Activated CD4-positive, alpha-beta memory T cell treated with anti-CD3 and anti-CD28 coated beads, Interleukin-2, amount 10 ng/mL, durations not matched to agents 7 days and 5 days (primary cell): Measurements from ENCODE around the gene RNF130. TPM values are rescaled to one million over a fixed set of nuclear protein-coding genes. Genes with fewer than 3 reads are reported as not detected.

Source experiments
- CTCF ChIA-PET: fragments of 350-600 bp; sonication (Branson Sonifier 250); formaldehyde crosslinking; loops from one replicate; lab custom pipeline; 2021; ENCODE audit warnings: antibody characterized with exemption, inconsistent platforms; lab: Charles Lee
- POLR2A ChIA-PET: fragments of 350-600 bp; sonication (Branson Sonifier 250); formaldehyde crosslinking; loops from one replicate; lab custom pipeline; 2021; ENCODE audit warnings: antibody characterized with exemption; lab: Charles Lee
- DNase-seq: peaks from one replicate; pipeline ENCODE4 v3.0.0-alpha.2; 2020
- H3K27ac Mint-ChIP-seq: one replicate; pipeline ENCODE4 v1.8.0; 2021; ENCODE audit warnings: mild to moderate bottlenecking, mixed read lengths
- H3K27me3 Mint-ChIP-seq: one replicate; pipeline ENCODE4 v1.8.0; 2021; ENCODE audit warnings: mixed read lengths
- H3K36me3 Mint-ChIP-seq: one replicate; pipeline ENCODE4 v1.8.0; 2021; ENCODE audit warnings: low read depth, mixed read lengths
- H3K4me1 Mint-ChIP-seq: one replicate; pipeline ENCODE4 v1.8.0; 2021; ENCODE audit warnings: mixed read lengths
- H3K4me3 Mint-ChIP-seq: one replicate; pipeline ENCODE4 v1.8.0; 2021; ENCODE audit warnings: mild to moderate bottlenecking, mixed read lengths
- H3K9me3 Mint-ChIP-seq: one replicate; pipeline ENCODE4 v1.8.0; 2021; ENCODE audit warnings: mixed read lengths
- total RNA-seq, 2 experiments: library from RNA; stranded (reverse); gene quantifications; one replicate each; pipeline ENCODE4 v1.2.3, GENCODE V29; 2021

RNF130 gene
- total RNA-seq, 2 experiments from 2014 or later: 2.9 to 3.4 TPM

DNA sequence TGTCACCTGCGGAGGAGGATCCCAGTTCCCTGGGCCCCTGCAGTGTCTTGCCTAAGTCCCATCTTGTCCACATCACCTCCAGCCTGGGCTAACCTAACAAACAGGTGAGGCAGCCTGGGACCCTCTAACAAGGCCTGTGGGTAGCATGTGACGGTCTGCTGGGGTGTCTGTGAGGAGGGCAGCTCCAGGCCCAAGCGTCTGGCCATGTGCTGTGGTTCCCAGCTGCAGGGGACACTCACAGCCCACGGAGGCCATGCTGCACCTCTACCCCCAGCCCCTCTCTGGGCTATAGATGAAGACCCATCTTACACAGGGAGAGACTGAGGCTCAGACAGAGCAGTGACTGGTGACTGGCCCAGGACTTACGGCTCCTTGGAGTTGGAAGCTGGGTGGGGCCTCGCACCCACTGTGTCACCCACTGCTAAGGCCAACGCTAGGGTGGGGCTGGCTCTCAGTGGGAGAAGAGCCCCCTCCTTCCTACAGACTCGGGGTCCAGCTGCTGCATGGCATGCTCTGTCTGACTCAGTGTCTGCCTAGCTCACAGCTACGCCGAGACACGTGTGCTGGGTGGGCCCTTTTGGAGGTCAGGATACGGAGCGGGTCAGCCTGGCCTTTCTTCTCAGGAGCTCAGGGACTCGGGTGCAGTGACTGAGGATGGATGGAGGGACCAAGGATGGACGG lies 40.8 kb upstream of the RNF130 start:
- Mint-ChIP-seq H3K27ac (no peak overlapping the region), H3K27me3 (no peaks in the 10 kb centered on the region), H3K9me3 (peaks cover 4% of the 10 kb centered on the region), H3K4me3 (no peak overlapping the region), H3K36me3 (no peaks in the 10 kb centered on the region), H3K4me1 (no peaks in the 10 kb centered on the region)
- ChIA-PET CTCF (no interaction called here), POLR2A (no interaction called here)
- DNase-seq: no peak

DNA sequence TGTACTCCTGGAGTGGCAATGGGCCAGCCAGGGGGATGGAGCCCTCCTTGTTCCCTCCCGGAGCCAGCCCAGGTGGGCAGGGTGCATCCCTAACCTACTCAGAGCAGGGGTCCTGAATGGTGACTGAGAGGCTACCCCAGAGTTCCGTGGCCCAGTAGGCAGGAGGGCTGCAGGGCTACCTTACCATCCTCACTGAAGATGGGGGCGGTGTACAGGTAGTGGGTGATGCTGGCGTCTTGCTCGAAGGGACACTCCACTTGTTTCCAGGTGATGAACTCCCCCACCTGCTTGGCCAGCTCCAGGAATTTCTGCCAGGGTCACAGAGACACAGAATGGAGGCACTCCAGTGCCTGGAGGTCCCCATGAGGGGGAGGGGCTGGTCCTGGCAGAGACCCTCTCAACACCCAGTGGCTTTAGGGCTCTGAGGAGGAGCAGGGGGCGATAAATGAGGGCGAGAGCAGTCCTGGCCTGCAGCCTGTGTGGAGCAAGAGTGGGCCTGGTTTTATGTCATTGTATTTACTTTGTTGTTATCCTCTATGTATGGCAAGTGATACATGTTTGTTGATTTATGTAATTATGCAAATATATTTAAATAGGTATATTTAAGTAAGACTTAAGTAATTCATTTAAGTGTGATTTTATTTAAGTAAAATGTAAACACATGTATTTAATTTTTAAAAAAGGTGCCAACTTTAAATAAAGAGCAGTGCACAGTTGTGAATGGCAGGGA lies 39.9 kb upstream of the RNF130 start:
- Mint-ChIP-seq H3K4me1 (no peaks in the 10 kb centered on the region), H3K4me3 (no peak overlapping the region), H3K9me3 (peaks cover 10% of the 10 kb centered on the region), H3K27me3 (no peaks in the 10 kb centered on the region), H3K36me3 (no peaks in the 10 kb centered on the region), H3K27ac (no peak overlapping the region)
- ChIA-PET CTCF (no interaction called here), POLR2A (no interaction called here)
- no peak for DNase-seq

GRCh38 chr5:180109920-180110319 lies 38.4 kb upstream of the RNF130 start:
- Mint-ChIP-seq H3K9me3 (peaks cover 14% of the 10 kb centered on the region), H3K36me3 (no peaks in the 10 kb centered on the region), H3K27me3 (no peaks in the 10 kb centered on the region), H3K27ac (no peak overlapping the region), H3K4me3 (no peak overlapping the region), H3K4me1 (no peaks in the 10 kb centered on the region)
- ChIA-PET CTCF (no interaction called here), POLR2A (no interaction called here)
- no peak for DNase-seq

DNA sequence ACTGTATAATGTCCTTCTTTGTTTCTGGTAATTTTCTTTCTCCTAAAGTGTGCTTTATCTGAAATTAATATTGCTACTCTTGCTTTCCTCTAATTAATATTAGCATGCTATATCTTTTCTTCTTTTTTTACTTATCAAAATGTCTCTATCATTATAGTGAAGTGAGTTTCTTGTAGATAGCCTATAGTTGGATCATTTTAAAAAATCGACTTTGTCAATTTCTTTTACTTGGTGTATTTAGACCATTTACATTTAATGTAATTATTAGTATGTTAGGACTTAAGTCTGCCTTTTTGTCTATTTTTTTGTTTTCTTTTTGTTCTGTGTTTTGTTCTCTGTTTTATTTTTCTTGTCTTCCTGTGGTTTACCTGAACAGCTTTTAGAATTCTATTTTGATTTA lies 35.4 kb upstream of the RNF130 start:
- CTCF ChIA-PET: no interaction called here
- Mint-ChIP-seq H3K27me3 (peaks cover 5% of the 10 kb centered on the region), H3K4me3 (no peak overlapping the region), H3K4me1 (no peaks in the 10 kb centered on the region), H3K36me3 (no peaks in the 10 kb centered on the region), H3K9me3 (peaks cover 14% of the 10 kb centered on the region), H3K27ac (no peak overlapping the region)
- POLR2A ChIA-PET: no interaction called here
- no peak for DNase-seq

- POLR2A ChIA-PET: no interaction called here
- no peaks in the 10 kb centered on the region for H3K36me3 Mint-ChIP-seq
- H3K9me3 Mint-ChIP-seq: peaks cover 14% of the 10 kb centered on the region
- no peak overlapping the region for H3K27ac Mint-ChIP-seq
- no peak for DNase-seq
- H3K27me3 Mint-ChIP-seq: peaks cover 5% of the 10 kb centered on the region
- H3K4me3 Mint-ChIP-seq: no peak overlapping the region
- no peaks in the 10 kb centered on the region for H3K4me1 Mint-ChIP-seq
- CTCF ChIA-PET: no interaction called here
Observed at GRCh38 chr5:180105827-180106312, 34.3 kb upstream of the RNF130 start.

GRCh38 chr5:180104168-180104530 lies 32.6 kb upstream of the RNF130 start:
- ChIA-PET POLR2A (no interaction called here), CTCF (no interaction called here)
- Mint-ChIP-seq H3K4me1 (no peaks in the 10 kb centered on the region), H3K27me3 (peaks cover 5% of the 10 kb centered on the region), H3K27ac (no peak overlapping the region), H3K4me3 (no peak overlapping the region), H3K36me3 (no peaks in the 10 kb centered on the region), H3K9me3 (peaks cover 14% of the 10 kb centered on the region)
- DNase-seq: no peak

GRCh38 chr5:180103487-180104167 lies 32.1 kb upstream of the RNF130 start:
- no peaks in the 10 kb centered on the region for H3K36me3 Mint-ChIP-seq
- DNase-seq: no peak
- H3K9me3 Mint-ChIP-seq: peaks cover 14% of the 10 kb centered on the region
- peaks cover 5% of the 10 kb centered on the region for H3K27me3 Mint-ChIP-seq
- H3K27ac Mint-ChIP-seq: no peak overlapping the region
- no peak overlapping the region for H3K4me3 Mint-ChIP-seq
- CTCF ChIA-PET: no interaction called here
- POLR2A ChIA-PET: no interaction called here
- no peaks in the 10 kb centered on the region for H3K4me1 Mint-ChIP-seq

DNA sequence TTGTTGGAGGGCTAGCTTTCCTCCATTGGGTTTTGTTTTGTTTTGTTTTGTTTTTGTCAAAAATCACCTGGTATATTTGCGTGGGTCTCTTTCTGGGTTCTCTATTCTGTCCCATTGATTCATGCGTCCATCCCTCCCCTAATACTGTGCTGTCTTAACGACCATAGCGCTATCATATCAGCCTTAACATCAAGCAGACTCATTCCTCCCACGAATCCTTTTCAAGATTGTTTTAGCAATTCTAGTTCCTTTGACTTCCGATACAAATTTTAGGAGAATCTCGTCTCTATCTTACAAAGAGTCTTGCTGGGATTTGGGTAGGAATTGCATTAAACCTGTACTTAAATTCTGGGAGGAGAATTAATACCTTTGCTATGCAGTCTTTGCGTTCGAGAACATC lies 31.1 kb upstream of the RNF130 start:
- H3K36me3 Mint-ChIP-seq: no peaks in the 10 kb centered on the region
- no peak overlapping the region for H3K27ac Mint-ChIP-seq
- H3K9me3 Mint-ChIP-seq: peaks cover 11% of the 10 kb centered on the region
- no peak for DNase-seq
- H3K4me3 Mint-ChIP-seq: no peak overlapping the region
- H3K27me3 Mint-ChIP-seq: peaks cover 5% of the 10 kb centered on the region
- no peaks in the 10 kb centered on the region for H3K4me1 Mint-ChIP-seq
- CTCF ChIA-PET: interaction anchor here (0.9 kb wide), 1 partner anchor 11 kb away, joined by 5 read pairs; no protein-coding TSS in a partner anchor
- POLR2A ChIA-PET: no interaction called here

DNA sequence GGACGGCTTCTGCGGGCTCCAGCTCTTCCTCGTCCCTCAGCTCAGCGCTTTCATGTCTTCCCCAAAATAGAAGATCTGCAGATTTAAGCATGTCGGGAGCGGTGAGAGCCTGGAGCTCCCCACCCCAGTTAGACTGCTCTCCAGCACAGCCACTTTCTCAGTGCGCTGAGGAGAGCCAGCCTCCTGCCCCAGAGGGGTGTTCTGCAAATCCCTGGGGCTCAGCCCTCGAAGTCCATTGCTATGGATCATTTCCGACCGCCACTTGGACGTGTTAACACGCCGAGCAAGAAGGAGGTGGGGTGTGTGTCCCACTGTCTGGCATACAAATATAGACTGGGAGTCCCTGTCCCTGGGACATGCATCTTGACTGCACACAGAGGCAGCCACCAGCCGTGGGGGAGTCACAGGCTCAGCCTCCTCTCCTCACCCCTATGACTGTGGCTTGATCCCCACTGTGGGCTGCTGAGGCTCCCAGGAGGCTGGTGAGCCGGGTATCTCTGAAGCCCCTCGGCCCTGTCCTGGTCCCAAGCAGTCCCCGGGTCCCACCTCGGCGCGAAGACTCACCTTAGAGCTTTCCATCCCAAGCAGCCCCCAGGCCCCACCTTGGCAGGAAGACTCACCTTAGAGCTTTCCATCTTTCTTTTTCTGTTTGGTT lies 30.0 kb upstream of the RNF130 start:
- H3K4me1 Mint-ChIP-seq: no peaks in the 10 kb centered on the region
- H3K9me3 Mint-ChIP-seq: peaks cover 6% of the 10 kb centered on the region
- DNase-seq: no peak
- POLR2A ChIA-PET: no interaction called here
- H3K36me3 Mint-ChIP-seq: no peaks in the 10 kb centered on the region
- CTCF ChIA-PET: no interaction called here
- H3K27ac Mint-ChIP-seq: no peak overlapping the region
- no peak overlapping the region for H3K4me3 Mint-ChIP-seq
- H3K27me3 Mint-ChIP-seq: peaks cover 5% of the 10 kb centered on the region

DNA sequence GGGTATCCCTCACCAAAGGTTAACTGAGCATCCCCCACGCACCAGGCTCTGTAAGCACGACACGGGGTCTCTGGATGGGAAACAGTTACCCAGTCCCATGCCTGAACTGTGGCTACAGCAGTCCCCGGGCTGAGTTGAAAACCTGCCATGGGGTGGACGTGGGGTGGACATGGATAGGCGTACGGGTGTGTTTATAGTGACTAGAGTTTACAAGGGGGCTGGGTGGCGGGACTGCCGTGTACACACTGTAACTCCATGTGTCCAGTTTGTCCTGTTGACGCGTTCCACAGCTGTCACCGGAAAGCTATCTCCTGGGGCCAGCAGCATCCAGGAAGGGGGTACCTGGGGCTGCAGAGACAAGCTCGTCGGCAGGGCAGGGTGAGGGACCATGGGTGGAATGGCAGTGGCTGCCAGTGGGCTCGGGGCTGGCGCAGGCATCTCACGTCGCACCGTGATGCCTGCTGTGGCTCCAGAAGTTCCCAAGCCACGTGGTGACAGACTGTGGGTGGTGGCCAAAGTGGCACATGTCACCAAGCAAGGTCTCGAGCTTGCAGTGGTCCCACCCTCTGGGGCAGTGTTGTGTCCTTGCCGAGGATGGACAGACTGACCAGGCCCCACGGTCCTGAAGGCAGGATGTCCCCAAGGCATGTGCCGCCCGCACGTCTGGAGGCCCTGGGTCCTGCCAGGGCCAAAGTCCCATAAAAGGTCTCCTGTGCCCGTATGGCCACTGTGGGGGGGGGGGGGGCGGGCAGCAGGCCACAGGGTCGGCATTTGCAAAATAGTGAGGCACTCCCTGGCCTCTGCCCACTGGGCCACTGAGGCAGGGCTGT lies 29.3 kb upstream of the RNF130 start:
- Mint-ChIP-seq H3K27ac (no peak overlapping the region), H3K27me3 (peaks cover 5% of the 10 kb centered on the region), H3K36me3 (no peaks in the 10 kb centered on the region), H3K9me3 (no peaks in the 10 kb centered on the region), H3K4me1 (no peaks in the 10 kb centered on the region), H3K4me3 (no peak overlapping the region)
- no peak for DNase-seq
- ChIA-PET POLR2A (no interaction called here), CTCF (no interaction called here)

GRCh38 chr5:180099733-180100611 lies 28.4 kb upstream of the RNF130 start:
- Mint-ChIP-seq H3K4me1 (no peaks in the 10 kb centered on the region), H3K4me3 (no peak overlapping the region), H3K36me3 (no peaks in the 10 kb centered on the region), H3K9me3 (no peaks in the 10 kb centered on the region), H3K27me3 (peaks cover 8% of the 10 kb centered on the region), H3K27ac (no peak overlapping the region)
- POLR2A ChIA-PET: no interaction called here
- DNase-seq: no peak
- CTCF ChIA-PET: no interaction called here
